PC-9 (cell line): ENCODE data around the gene R3HDM2.

Source experiments
- CTCF ChIP-seq: fragments of 200-600 bp; sonication (generic); conservative IDR thresholded peaks from 2 replicates; pipeline ENCODE4 v1.6.1; 2017; ENCODE audit warnings: mixed run types, antibody characterized with exemption, mild to moderate bottlenecking, moderate library complexity
- EZH2 ChIP-seq: fragments of 200-600 bp; sonication (generic); IDR thresholded peaks from 2 replicates; pipeline ENCODE4 v1.8.0; 2017; ENCODE audit warnings: antibody characterized with exemption, low read depth

DNA sequence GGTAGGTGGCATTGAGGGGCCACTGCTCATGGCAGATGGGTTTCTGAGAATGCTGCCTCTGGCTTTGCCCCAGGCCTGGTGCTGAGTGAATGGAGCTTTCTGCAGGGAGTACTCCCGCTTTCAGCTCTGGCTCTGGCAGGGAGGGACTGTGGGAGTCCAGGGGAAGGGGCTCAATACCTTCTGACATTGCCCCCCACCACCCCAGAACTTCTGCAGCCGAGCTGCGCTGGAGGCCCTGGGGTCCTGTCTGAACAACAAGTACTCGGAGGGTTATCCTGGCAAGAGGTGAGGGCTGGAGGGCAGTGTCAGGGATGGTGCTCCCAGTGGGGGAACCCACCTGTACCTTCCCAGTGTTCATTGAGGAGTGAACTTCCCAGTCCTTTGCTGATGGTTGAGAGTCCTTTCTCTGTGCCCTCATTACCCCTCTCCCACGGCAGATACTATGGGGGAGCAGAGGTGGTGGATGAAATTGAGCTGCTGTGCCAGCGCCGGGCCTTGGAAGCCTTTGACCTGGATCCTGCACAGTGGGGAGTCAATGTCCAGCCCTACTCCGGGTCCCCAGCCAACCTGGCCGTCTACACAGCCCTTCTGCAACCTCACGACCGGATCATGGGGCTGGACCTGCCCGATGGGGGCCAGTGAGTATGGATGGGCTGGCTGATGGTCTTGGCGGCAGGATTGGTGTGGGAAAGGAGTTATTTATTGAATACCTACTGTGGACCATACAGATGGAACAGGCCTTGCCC is 199.4 kb downstream of the R3HDM2 start:
- TF ChIP-seq CTCF (no peak), EZH2 (no peak)
